Keratinocyte (primary cell): Measurements from ENCODE around the gene ARHGEF19. TPM values are rescaled to one million over a fixed set of nuclear protein-coding genes. Genes with fewer than 3 reads are reported as not detected.

Experiments
- DNase-seq: peaks from one replicate; pipeline ENCODE4 v3.0.0-alpha.2; 2011; ENCODE audit warnings: low read depth, missing footprints, low spot score
- FAIRE-seq: peaks from 2 replicates; lab custom pipeline; 2011; peaks lifted over from hg19 to GRCh38; lab: Jason Lieb, UNC
- H2AFZ ChIP-seq: 2 replicates; pipeline ENCODE4 v1.6.0; 2012; ENCODE audit warnings: low read length, control low read depth, inconsistent platforms; ENCODE audit not compliant: control insufficient read depth
- H3K27ac ChIP-seq: 2 replicates; pipeline ENCODE4 v1.5.1; 2011; ENCODE audit warnings: low read length; ENCODE audit not compliant: control insufficient read depth, insufficient read depth
- H3K27me3 ChIP-seq: 3 replicates; pipeline ENCODE4 v1.6.0; 2011; ENCODE audit warnings: low read length; ENCODE audit not compliant: control insufficient read depth, insufficient read depth; ENCODE audit errors: extremely low read depth
- H3K36me3 ChIP-seq, 2 experiments: 2 replicates in 1 of 2; 3 replicates in 1 of 2; pipeline ENCODE4 v1.5.1; 2011; ENCODE audit warnings: low read length in 2 of 2, mild to moderate bottlenecking in 1 of 2; ENCODE audit not compliant: control insufficient read depth in 2 of 2, insufficient read depth in 2 of 2; ENCODE audit errors: extremely low read depth in 1 of 2
- H3K4me1 ChIP-seq: 3 replicates; pipeline ENCODE4 v1.5.1; 2011; ENCODE audit warnings: low read length; ENCODE audit not compliant: control insufficient read depth, insufficient read depth; ENCODE audit errors: extremely low read depth
- H3K4me2 ChIP-seq: 3 replicates; pipeline ENCODE4 v1.6.0; 2011; ENCODE audit warnings: low read depth, low read length; ENCODE audit not compliant: control insufficient read depth, insufficient read depth; ENCODE audit errors: extremely low read depth
- H3K4me3 ChIP-seq, 3 experiments: fragments of 200-600 bp in 1 of 3; sonication (generic) in 1 of 3; 2 replicates in 2 of 3; 3 replicates in 1 of 3; pipeline ENCODE4 v1.5.1; 2011 to 2016; ENCODE audit warnings: low read length in 3 of 3, mild to moderate bottlenecking in 3 of 3, control low read depth in 2 of 3, inconsistent platforms in 1 of 3, low read depth in 1 of 3, mixed read lengths in 1 of 3, mixed run types in 1 of 3, moderate library complexity in 1 of 3; ENCODE audit not compliant: control insufficient read depth in 2 of 3, insufficient read depth in 2 of 3; ENCODE audit errors: extremely low read depth in 1 of 3
- H3K79me2 ChIP-seq: 2 replicates; pipeline ENCODE4 v1.6.0; 2012; ENCODE audit warnings: low read length; ENCODE audit not compliant: control insufficient read depth, insufficient read depth
- H3K9ac ChIP-seq: 3 replicates; pipeline ENCODE4 v1.6.0; 2011; ENCODE audit warnings: low read length; ENCODE audit not compliant: control insufficient read depth, insufficient read depth; ENCODE audit errors: extremely low read depth
- H3K9me1 ChIP-seq: 3 replicates; pipeline ENCODE4 v1.6.0; 2011; ENCODE audit warnings: low read length; ENCODE audit not compliant: control insufficient read depth, insufficient read depth; ENCODE audit errors: extremely low read depth
- H3K9me3 ChIP-seq: 2 replicates; pipeline ENCODE4 v1.5.1; 2012; ENCODE audit warnings: low read depth, low read length; ENCODE audit not compliant: control insufficient read depth
- H4K20me1 ChIP-seq: 3 replicates; pipeline ENCODE4 v1.6.0; 2011; ENCODE audit warnings: low read length; ENCODE audit not compliant: control insufficient read depth, insufficient read depth; ENCODE audit errors: extremely low read depth
- EZH2 ChIP-seq: IDR thresholded peaks from one replicate; pipeline ENCODE4 v1.6.1; 2012; ENCODE audit warnings: inconsistent platforms, mild to moderate bottlenecking, low read length, moderate library complexity
- dilution Hi-C: fragments of 300-500 bp; cut with MboI; formaldehyde crosslinking; loops from one replicate; pipeline ENCODE4 v1.7.0; 2020; ENCODE audit warnings: low sequenced_read_pairs; ENCODE audit not compliant: extremely low pct_ligation_motif_present
- polyA plus RNA-seq, 5 experiments: library from polyadenylated mRNA; depleted of rRNA in 3 of 5; stranded (reverse) in 3 of 5; stranded (forward) in 1 of 5; unstranded in 1 of 5; fragments of >200 nt; gene quantifications; 1 replicate in 1 of 5; 2 replicates in 3 of 5; 3 replicates in 1 of 5; pipeline versions ENCODE4 v1.2.1 to v1.2.3, GENCODE V29; 2011 to 2012; ENCODE audit warnings: missing spikeins in 2 of 5, low read depth in 1 of 5, low replicate concordance in 1 of 5
- TF ChIP-seq, protein P1 (sequence below), 3 experiments: IDR thresholded peaks in 1 of 3; conservative IDR thresholded peaks in 1 of 3; optimal IDR thresholded peaks in 1 of 3; 2 replicates in 2 of 3; 3 replicates in 1 of 3; pipeline versions ENCODE3 to v1.5.1; 2011; ENCODE audit warnings: low read length in 3 of 3, mild to moderate bottlenecking in 3 of 3, moderate library complexity in 2 of 3, control low read depth in 1 of 3, inconsistent platforms in 1 of 3; ENCODE audit not compliant: insufficient read depth in 2 of 3; ENCODE audit errors: extremely low read depth in 1 of 3

ARHGEF19 gene
- polyA plus RNA-seq, 1 donor (not counting 4 experiments of a cell fraction or from before 2014, with no cell fraction given): 5.0 TPM

DNA sequence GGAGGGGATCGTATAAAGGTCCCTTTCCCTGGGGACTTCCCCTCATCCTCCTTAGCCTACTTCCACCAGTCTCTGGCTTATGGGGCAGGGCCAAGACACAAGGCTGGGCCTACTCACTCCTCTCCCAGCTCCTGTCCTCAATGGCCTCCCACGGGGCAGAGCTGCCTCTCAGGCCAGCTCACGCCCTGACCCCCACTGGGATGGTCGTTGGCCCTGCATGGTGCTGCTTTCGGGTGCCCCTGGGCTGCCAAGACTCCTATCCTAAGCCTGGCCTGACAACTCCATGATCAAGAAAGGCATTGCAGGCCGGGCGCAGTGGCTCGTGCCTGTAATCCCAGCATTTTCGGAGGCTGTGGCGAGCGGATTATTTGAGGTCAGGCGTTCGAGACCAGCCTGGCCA lies 18.3 kb upstream of the ARHGEF19 start:
- Histone ChIP-seq H3K79me2 (no peaks in the 10 kb centered on the region), H3K4me2 (no peak overlapping the region), H3K36me3 (peaks cover 0 to 2% of the 10 kb centered on the region in 2 experiments), H3K4me3 (no peak overlapping the region), H3K27ac (no peak overlapping the region), H3K9me3 (no peaks in the 10 kb centered on the region), H2AFZ (no peak overlapping the region), H4K20me1 (no peaks in the 10 kb centered on the region), H3K27me3 (peaks cover 21% of the 10 kb centered on the region), H3K9me1 (no peaks in the 10 kb centered on the region), H3K4me1 (peaks cover 7% of the 10 kb centered on the region), H3K9ac (no peak overlapping the region)
- no peak for DNase-seq
- no peak for TF ChIP-seq EZH2
- TF ChIP-seq, protein P1, sequence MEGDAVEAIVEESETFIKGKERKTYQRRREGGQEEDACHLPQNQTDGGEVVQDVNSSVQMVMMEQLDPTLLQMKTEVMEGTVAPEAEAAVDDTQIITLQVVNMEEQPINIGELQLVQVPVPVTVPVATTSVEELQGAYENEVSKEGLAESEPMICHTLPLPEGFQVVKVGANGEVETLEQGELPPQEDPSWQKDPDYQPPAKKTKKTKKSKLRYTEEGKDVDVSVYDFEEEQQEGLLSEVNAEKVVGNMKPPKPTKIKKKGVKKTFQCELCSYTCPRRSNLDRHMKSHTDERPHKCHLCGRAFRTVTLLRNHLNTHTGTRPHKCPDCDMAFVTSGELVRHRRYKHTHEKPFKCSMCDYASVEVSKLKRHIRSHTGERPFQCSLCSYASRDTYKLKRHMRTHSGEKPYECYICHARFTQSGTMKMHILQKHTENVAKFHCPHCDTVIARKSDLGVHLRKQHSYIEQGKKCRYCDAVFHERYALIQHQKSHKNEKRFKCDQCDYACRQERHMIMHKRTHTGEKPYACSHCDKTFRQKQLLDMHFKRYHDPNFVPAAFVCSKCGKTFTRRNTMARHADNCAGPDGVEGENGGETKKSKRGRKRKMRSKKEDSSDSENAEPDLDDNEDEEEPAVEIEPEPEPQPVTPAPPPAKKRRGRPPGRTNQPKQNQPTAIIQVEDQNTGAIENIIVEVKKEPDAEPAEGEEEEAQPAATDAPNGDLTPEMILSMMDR (optimal IDR thresholded peaks at IDR 0.05 in 1 of 3, IDR thresholded peaks at IDR 0.05 in 1 of 3, conservative IDR thresholded peaks at IDR 0.05 in 1 of 3; ENCODE audit: extremely low read depth in 1 of 3, insufficient read depth in 2 of 3, low read length in 3 of 3): no peak
- dilution Hi-C loops: no loop called here
- no peak for FAIRE-seq

DNA sequence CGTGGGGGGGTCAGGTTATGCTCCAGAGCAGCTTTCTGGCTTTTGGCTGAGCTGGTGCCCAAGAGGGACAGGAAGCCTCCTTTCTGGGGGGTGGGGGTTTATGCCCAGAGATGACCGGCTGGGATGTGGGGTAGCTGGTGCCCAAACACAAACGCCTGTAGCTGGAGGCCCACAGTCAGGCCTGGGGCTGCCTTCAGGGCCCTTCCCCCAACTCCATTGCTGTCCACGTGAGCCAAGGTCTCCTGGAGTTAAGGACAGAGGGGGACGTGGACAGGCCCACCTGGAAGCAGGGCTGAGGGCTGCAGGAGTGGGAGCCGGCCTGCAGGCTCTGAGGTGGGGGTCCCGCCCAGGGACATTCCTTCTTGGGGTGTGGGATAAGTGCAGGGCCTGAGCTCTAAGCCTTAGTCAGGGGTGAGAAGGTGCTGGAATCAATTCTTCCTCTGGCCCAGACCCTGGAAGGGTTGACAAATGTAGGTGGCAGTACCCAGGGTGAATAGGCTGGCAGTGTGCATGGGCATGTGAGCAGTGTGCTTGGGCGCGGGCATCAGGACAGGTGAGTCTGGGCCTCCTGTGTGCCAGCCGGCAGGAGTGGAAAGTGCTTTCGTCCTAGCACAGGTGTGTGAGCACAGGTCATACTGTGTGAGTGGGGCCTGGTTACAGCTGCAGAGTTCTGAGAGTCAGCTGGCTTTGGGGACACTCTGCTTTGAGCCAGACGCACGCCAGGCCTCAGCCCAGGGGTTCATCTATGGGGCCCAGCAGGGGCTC lies 17.7 kb upstream of the ARHGEF19 start:
- dilution Hi-C loops: no loop called here
- FAIRE-seq: no peak

More for the DNA sequence above, 17.7 kb upstream of the ARHGEF19 start:
- DNase-seq: no peak
- no peak for TF ChIP-seq EZH2
- TF ChIP-seq, protein P1 (optimal IDR thresholded peaks at IDR 0.05 in 1 of 3, IDR thresholded peaks at IDR 0.05 in 1 of 3, conservative IDR thresholded peaks at IDR 0.05 in 1 of 3; ENCODE audit: extremely low read depth in 1 of 3, insufficient read depth in 2 of 3, low read length in 3 of 3): no peak
- peaks cover 0 to 2% of the 10 kb centered on the region in 2 experiments for H3K36me3 ChIP-seq
- no peaks in the 10 kb centered on the region for H3K79me2 ChIP-seq
- no peak overlapping the region for H3K4me3 ChIP-seq
- no peaks in the 10 kb centered on the region for H3K9me1 ChIP-seq
- no peaks in the 10 kb centered on the region for H4K20me1 ChIP-seq
- no peaks in the 10 kb centered on the region for H3K9me3 ChIP-seq
- peaks cover 21% of the 10 kb centered on the region for H3K27me3 ChIP-seq
- no peak overlapping the region for H3K9ac ChIP-seq
- H3K27ac ChIP-seq: no peak overlapping the region
- no peak overlapping the region for H2AFZ ChIP-seq
- H3K4me1 ChIP-seq: peaks cover 2% of the 10 kb centered on the region
- H3K4me2 ChIP-seq: no peak overlapping the region
